Epithelial cell of esophagus (primary cell): Measurements from ENCODE around the gene TGFBR1.

Experiments used
- DNase-seq: peaks from one replicate; pipeline ENCODE4 v3.0.0; 2010; ENCODE audit warnings: low read depth
- H3K4me3 ChIP-seq: 2 replicates; pipeline ENCODE4 v1.5.1; 2011; ENCODE audit warnings: mild to moderate bottlenecking, low read length, control low read depth
- TF ChIP-seq, protein P1 (sequence below): IDR thresholded peaks from 2 replicates; pipeline ENCODE4 v1.5.1; 2011; ENCODE audit warnings: low read depth, mild to moderate bottlenecking, low read length, control low read depth, inconsistent platforms; ENCODE audit not compliant: insufficient read depth; ENCODE audit errors: missing control alignments

Gene TGFBR1

DNA sequence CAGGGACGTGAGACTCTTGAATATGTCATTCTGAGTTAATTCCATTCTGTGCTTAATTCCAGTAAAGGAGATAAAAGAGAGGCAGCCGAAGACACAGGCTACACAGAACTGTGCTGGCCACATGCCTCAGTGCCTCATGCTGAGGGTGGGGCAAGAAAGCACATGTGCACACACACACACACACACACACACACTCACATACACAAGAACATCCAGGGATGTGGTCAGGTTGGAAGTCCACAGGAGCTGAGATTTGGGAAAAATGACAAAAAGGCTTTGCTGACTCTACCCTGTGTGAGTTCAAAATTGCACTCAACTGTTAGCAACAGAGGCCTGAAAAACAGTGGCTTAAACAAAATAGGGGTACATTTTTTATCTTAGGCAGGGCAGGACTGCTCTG, 76.3 kb downstream of the TGFBR1 start:
- DNase-seq = no peak
- no peak overlapping the region for H3K4me3 ChIP-seq
- TF ChIP-seq, protein P1, sequence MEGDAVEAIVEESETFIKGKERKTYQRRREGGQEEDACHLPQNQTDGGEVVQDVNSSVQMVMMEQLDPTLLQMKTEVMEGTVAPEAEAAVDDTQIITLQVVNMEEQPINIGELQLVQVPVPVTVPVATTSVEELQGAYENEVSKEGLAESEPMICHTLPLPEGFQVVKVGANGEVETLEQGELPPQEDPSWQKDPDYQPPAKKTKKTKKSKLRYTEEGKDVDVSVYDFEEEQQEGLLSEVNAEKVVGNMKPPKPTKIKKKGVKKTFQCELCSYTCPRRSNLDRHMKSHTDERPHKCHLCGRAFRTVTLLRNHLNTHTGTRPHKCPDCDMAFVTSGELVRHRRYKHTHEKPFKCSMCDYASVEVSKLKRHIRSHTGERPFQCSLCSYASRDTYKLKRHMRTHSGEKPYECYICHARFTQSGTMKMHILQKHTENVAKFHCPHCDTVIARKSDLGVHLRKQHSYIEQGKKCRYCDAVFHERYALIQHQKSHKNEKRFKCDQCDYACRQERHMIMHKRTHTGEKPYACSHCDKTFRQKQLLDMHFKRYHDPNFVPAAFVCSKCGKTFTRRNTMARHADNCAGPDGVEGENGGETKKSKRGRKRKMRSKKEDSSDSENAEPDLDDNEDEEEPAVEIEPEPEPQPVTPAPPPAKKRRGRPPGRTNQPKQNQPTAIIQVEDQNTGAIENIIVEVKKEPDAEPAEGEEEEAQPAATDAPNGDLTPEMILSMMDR = no peak

DNA sequence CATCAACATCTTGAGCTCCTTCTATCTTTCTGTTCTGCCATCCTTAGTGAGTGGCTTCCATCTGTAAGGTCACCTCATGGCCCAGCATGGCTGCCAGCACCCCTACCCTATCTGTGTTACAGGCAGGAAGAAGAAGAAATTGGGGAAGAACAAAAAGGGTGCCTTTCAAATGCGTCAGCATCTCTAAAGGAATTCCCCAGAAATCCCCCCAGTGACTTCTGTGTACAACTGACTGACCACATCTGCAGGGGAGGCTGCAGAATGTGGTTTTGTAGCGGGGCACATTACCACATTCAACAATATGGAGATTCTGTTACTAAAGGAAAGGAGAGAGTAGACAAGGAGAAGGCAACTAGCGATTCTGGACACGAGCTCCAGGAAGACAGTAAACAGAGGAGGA, 76.7 kb downstream of the TGFBR1 start:
- H3K4me3 ChIP-seq = no peak overlapping the region
- TF ChIP-seq, protein P1 = no peak
- DNase-seq = no peak

DNA sequence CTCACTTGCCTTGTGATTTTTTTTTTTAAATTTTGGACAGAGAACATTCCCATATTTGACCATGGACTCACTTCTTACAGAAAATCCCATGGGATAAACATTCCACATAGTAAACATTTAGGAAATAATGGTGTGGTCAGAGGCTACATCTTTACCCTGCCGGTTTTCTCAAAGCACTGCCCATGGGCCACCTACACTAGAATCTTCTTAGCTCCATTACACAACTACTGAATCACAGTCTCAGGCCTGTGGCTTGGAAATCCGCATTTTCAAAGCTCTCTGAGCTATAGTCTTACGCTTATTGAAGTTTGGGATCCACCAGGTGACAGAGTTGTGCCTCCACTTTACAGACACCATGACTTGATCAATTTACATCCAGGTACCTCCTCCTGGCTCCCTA, 77.4 kb downstream of the TGFBR1 start:
- no peak overlapping the region for H3K4me3 ChIP-seq
- TF ChIP-seq, protein P1 = no peak
- DNase-seq = no peak

DNA sequence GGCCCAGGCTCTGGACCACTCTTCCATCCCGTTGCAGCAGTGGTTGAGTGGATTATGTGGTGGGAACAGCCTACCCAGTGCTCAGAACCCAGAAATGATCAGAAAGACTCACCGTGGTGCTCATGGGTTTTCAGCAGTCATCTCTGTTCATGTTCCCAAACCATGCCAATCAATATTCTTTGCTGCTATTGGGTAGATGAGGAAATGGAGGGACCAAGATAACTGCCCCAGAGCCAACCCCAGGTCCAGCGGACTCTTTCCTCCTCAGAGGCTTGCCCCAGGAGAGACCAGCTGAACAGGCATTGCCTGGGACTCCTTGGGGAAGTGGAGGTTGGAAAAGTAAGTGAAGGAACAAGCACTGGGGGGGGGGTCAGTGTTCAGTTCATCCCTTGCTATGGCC, 78.7 kb downstream of the TGFBR1 start:
- no peak overlapping the region for H3K4me3 ChIP-seq
- TF ChIP-seq, protein P1 = no peak
- no peak for DNase-seq

DNA sequence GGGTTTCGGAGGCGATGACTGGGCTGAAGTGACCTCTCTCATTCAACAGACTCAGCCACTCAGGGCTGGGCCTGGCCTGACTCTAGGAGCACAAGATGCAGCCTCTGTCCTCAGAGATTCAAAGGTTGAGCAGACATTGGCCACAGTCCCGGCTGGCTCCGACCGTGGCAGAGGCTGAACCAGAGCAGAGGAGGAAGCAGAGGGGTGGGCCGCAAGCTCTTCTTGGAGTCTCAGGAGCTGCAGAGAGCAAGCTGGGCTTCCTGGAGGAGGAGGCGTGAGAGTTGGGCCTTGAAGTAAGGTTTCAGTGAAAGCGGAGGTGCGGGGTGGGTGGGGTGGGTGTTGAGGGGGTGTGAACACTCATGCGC, 79.2 kb downstream of the TGFBR1 start:
- no peak overlapping the region for H3K4me3 ChIP-seq
- TF ChIP-seq, protein P1 = no peak
- DNase-seq = no peak

DNA sequence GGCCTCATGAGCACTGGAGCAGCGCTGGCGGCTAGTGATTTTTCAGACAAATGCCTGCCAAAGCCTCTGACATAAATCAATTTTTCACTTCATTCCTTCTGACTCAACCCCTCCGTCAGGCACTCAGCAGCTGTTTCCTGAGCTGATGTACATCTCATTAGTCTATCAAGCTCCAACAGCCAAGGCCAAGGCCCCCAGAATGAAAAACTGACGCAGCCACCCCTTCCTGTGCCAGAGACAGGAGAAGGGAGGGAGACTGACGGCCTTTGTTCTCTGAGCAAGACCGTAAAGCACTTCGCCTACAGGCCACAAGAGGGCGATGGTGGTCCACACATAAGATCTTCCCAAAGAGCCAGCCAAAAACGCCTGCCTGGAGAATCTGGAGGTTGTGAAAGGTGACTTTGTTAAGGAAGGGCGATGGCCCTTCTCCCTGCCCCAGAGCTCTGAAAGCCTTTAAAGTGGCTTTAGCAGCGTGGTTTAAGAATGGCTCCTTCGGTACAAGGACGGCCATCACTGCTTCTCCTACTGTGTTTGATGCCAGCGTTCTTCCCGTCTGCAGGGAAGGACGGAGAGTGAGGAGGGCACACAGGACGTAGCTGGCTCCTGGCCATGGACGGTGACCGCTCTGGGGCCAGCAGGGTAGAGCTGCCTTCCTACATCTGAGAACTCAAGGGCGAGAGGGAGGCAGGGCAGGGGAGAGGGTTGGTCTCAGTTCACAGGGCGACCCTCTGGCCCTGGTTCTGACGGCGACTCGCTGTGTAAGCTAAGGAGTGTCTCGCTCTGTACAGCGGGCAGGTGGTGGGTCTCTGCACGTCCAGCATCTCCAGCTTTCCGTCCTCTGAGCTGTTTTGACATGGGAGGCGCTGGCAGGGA, 79.8 kb downstream of the TGFBR1 start:
- peak; percentile 86 for DNase-seq
- TF ChIP-seq, protein P1 = peak; percentile 97
- H3K4me3 ChIP-seq = no peak overlapping the region

DNA sequence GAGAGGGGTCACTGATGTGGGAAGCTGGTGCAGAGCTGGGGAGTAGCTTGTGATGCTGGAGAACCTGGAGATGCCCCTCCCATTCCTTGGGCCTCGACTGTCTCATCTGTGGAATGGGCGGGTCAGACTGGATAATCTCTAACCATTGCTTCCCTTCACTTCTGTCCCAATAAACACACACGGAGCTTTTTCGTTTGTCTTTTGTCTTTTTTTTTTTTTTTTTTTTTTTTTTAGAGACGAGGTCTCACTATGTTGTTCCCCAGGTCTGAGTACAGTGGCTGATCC, 80.4 kb downstream of the TGFBR1 start:
- no peak for DNase-seq
- H3K4me3 ChIP-seq = no peak overlapping the region
- TF ChIP-seq, protein P1 = no peak
